Left cardiac atrium (tissue), 4 donors: ENCODE measurements around the gene DDB1. TPM values are rescaled to one million over a fixed set of nuclear protein-coding genes. Genes with fewer than 3 reads are reported as not detected.

Source experiments
- ATAC-seq, 2 donors: fragments of 200-7000 bp; cut with Tn5 transposase; one replicate each; pipeline ENCODE4 v1.9.1; 2020; ENCODE audit warnings: mild to moderate bottlenecking in 2 of 2, moderate library complexity in 2 of 2
- DNase-seq: peaks from one replicate; pipeline ENCODE4 v3.0.0-alpha.2; 2020
- intact Hi-C, 2 donors: fragments of 100-400 bp; cut with DNase I; formaldehyde crosslinking; loops; one replicate each; pipeline versions ENCODE4 v1.14.1 to v1.15.1; 2022 to 2023
- total RNA-seq, 2 donors: library from RNA; stranded (reverse); fragmentation: NEBNext Ultra II Directional; extraction: Animal tissue kit (Norgen Biotek cat#: 25700); gene quantifications; one replicate each; pipeline ENCODE4 v1.2.1, GENCODE V29; 2021
- donor health status: DM: no; HTN: yes; CAD: no.
- donor health status: DM: no; HTN: yes; CAD: no; lungs with severe emphysema.
- donor health status: DM: yes; HTN: yes; CAD: no.
- donor health status: Dilated cardiomyopathy.

DDB1 gene
- total RNA-seq, 2 donors from 2014 or later, result 107 to 136 TPM

GRCh38 chr11:61357894-61358239 lies 25.0 kb upstream of the DDB1 start:
- intact Hi-C loops, result no loop called here
- ATAC-seq, result no peak
- DNase-seq, result no peak

GRCh38 chr11:61357233-61357893 lies 24.5 kb upstream of the DDB1 start:
- no peak for ATAC-seq
- intact Hi-C loops, result no loop called here
- DNase-seq, result no peak

DNA sequence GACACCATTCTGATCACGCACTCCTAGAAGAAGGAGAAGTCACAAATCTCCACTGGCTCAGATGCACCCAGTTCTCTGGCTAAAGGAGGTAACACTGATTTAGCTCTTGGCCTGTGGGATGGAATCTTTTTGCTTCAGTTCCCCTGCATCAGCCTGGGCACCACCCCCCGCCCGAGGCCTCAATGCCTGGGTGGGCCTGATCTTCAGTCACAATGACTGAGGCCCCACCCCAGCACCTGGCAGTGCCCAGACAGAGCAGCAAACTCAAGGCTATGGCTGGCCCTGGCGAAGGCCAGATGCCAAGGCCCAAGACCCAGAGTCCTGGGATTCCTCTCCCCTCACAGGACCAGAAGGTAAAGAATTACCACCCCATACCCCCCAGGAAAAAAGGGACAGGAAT lies 23.8 kb upstream of the DDB1 start:
- intact Hi-C loops, result no loop called here
- no peak for DNase-seq
- ATAC-seq, result no peak

DNA sequence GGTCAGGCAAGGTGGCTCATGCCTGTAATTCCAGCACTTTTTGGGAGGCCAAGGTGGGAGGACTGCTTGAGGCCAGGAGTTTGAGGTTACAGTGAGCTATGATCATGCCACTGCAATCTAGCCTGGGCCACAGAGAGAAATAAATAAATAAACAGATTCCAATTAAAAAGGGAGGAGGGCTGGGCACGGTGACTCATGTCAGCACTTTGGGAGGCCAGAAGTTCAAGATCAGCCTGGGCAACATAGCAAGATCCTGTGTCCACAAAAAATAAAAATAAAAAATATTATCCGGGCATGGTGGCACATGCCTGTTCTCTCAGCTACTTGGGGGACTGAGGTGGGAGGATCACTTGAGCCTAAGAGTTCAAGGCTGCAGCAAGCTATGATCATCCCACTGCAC lies 21.3 kb upstream of the DDB1 start:
- no peak for DNase-seq
- intact Hi-C loops, result no loop called here
- no peak for ATAC-seq

GRCh38 chr11:61353131-61354067 lies 20.5 kb upstream of the DDB1 start:
- DNase-seq (no peak), ATAC-seq (peak; percentile 7 to 34)
- intact Hi-C loops, result no loop called here

- DNase-seq, result no peak
- intact Hi-C loops, result no loop called here
- no peak for ATAC-seq
Measured at GRCh38 chr11:61352038-61352437, 19.1 kb upstream of the DDB1 start.

DNA sequence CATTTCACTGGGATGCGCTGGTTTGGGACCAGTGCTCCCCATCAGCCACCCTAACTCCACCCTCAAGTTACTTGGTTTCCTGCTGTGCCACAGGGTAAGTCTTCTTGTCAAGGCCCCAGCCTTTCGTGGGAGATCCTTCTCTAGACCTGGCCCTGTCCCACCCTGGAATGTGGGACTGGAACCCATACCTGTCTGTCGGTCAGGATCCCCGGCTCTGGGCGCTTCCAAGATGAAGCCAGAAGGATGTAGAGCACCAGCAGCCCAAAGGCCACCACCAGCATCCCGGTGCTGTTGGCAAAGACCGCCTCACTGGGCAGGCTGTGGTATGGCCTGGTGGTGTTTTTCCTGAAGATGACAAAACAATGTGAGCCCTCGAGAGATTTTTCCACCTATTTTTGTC lies 17.9 kb upstream of the DDB1 start:
- DNase-seq (no peak), ATAC-seq (no peak)
- intact Hi-C loops, result no loop called here

DNA sequence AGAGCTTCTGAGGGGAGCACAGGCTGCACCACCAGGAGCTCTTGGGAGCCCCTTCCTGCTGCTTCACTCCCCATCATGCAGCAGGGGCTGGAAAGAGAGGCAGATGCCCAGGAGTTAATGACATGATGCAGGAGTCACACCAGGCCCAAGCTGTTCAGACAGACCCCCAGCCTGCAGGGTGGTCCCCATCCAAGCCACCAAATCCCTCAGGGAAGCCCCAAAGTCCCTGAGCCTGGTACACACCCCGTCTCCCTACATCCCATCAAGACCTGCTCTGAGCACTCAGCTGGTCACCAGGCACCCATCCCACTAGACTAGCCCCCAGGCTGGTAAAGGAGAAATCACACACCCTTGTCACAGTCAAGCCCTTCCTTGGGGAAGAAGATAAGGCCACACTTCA lies 17.4 kb upstream of the DDB1 start:
- intact Hi-C loops, result no loop called here
- DNase-seq (no peak), ATAC-seq (no peak)

GRCh38 chr11:61349916-61350315 lies 17.0 kb upstream of the DDB1 start:
- DNase-seq, result no peak
- intact Hi-C loops, result no loop called here
- ATAC-seq, result no peak

DNA sequence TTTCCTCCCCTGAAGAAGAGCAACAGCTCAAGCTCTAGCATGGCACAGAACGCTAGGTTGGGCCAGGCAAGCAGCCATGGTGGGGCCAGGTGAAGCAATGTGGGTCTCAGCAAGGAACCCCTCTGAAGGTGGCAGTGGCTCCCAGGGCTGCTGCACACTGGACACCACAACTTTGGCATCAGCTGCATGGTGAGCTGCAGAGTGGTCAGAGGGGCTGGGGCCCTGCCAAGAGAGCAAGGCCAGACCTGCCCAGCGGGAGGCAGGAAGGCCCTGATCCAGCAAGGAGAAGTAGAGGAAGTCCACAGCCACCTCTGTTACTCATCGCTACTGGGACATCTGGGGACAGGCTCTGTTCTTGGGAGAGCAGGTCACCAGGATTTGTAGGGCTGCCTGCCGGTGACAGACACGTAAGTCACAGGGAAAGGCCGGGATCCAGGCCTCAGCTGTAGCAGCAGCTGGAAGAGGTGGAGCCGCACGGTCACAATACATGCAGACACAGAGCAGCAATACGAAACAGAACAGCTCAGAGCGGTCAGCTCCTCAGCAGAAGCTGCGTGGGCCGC lies 16.4 kb upstream of the DDB1 start:
- no peak for ATAC-seq
- DNase-seq, result no peak
- intact Hi-C loops, result no loop called here

GRCh38 chr11:61347916-61348461 lies 15.1 kb upstream of the DDB1 start:
- intact Hi-C loops, result no loop called here
- peak; percentile 51 for DNase-seq
- ATAC-seq, result peak; percentile 45 to 76

DNA sequence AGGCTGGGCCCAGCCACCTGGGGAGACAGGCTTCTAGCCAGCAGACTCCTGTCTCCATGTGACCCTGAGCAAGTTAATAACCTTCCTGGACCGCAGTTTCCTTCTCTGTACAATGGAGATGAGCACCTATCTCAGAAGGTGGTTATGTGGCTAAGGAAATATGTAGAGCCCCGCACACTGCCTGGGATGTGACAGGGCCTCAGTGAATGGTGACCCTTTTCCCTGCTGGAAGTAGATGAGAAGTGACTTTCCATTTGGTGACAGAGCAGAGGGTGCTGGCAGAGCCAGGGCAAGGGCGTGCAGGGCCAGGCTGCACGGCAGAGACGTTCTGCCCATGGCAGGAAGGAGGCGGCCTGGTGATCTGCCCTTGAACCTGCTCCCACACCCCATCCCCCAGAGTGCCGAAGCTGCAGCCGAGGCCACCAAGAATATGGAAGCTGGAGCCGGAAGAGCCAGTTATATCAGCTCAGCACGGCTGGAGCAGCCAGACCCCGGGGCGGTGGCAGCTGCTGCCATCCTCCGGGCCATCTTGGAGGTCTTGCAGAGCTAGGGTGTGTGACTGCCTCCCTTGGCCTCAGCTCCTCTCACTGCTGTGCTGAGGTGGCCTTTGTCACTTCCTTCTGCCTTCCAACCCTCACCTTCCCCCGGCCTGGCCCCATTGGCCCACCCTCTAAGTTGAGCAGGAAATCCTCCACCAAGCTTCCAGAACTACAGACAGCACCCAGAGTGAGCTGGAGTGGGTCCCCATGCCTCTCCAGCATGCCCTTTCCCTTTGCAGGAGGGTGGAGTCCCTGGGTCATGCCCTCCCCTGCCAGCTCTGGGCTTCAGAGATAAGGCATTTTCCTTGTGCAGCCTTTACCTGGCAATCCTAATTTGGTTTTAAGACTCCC lies 13.3 kb upstream of the DDB1 start:
- DNase-seq, result no peak
- intact Hi-C loops, result no loop called here
- no peak for ATAC-seq

GRCh38 chr11:61345170-61345610 lies 12.3 kb upstream of the DDB1 start:
- DNase-seq (no peak), ATAC-seq (peak in 1 of 2 donors; percentile 7)
- intact Hi-C loops, result no loop called here

GRCh38 chr11:61343792-61344745 lies 11.2 kb upstream of the DDB1 start:
- ATAC-seq (no peak), DNase-seq (no peak)
- intact Hi-C loops, result no loop called here

DNA sequence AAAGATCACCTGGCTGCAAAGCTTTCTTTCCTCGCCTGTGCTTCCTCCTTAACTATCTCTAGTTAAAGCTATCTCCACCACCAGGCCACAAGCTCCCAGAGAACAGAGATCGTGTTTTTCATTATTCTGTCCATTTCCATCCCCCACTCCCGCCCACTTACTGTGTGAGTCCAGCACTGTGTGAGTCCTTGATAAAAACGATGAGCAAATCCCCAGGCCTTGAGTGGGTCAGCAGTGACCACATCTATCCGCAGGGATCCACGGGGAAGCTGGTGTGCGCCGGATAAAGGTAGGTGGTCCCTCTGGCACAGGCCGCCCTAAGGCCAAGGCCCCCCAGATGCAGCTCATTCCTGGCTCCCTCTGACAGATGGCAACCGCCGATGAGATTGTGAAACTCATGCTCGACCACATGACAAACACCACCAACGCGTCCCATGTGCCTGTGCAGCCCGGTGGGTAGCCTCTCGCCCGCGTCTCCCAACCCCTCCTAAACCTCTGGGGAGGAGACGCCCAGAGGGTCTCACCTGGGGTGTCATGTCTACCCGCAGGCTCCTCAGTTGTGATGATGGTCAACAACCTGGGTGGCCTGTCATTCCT lies 9.4 kb upstream of the DDB1 start:
- intact Hi-C loops, result no loop called here
- DNase-seq (no peak), ATAC-seq (no peak)

- ATAC-seq, result no peak
- DNase-seq, result no peak
- intact Hi-C loops, result no loop called here
Measured at GRCh38 chr11:61341706-61342105, 8.8 kb upstream of the DDB1 start.

GRCh38 chr11:61340979-61341378 lies 8.1 kb upstream of the DDB1 start:
- DNase-seq, result no peak
- intact Hi-C loops, result no loop called here
- ATAC-seq, result no peak

GRCh38 chr11:61339490-61339878 lies 6.6 kb upstream of the DDB1 start:
- DNase-seq, result no peak
- no peak for ATAC-seq
- intact Hi-C loops, result loop anchor here in 1 of 2 donors (5.0 kb wide), 1 partner anchor 48 kb away; no protein-coding TSS in a partner anchor
